ENCODE data around the gene PUM2. TPM values are rescaled to one million over a fixed set of nuclear protein-coding genes. Genes with fewer than 3 reads are reported as not detected.

PUM2 gene
- total and polyA plus RNA-seq, 2 of the 13 experiments (the other 11 are each of a cell fraction or from before 2014, with no cell fraction given) = 69.6 to 69.8 TPM

- no peak for TF ChIP-seq MBD4 (IDR thresholded peaks at IDR 0.05; ENCODE audit: borderline replicate concordance, low read length)
- peak; percentile 95 for TF ChIP-seq SPEN (CRISPR knock-in tag; IDR thresholded peaks at IDR 0.05; ENCODE audit: low read depth)
- no peak for TF ChIP-seq HNF1A (IDR thresholded peaks at IDR 0.05; ENCODE audit: low read depth)
- no peak; the same call in 1 of the 2 replicates for TF ChIP-seq HNF1A (CRISPR knock-in tag; IDR thresholded peaks at IDR 0.05; ENCODE audit: borderline replicate concordance)
- peak in 1 of 2 experiments; percentile 81; a peak in 2 of 4 replicates for TF ChIP-seq KLF16 (CRISPR knock-in tag; IDR thresholded peaks at IDR 0.05)
- 0 out of 2 replicates have a peak, but pooled peaks have one; percentile 14 for TF ChIP-seq ZNF225 (CRISPR knock-in tag; IDR thresholded peaks at IDR 0.05)
- TF ChIP-seq ETS1 (CRISPR knock-in tag; IDR thresholded peaks at IDR 0.05) = no peak
- TF ChIP-seq KDM4B (CRISPR knock-in tag; IDR thresholded peaks at IDR 0.05) = no peak
- peak; percentile 97 for TF ChIP-seq ZHX1 (CRISPR knock-in tag; IDR thresholded peaks at IDR 0.05; ENCODE audit: low read depth)
- peak; percentile 80 for TF ChIP-seq RCOR2 (CRISPR knock-in tag; IDR thresholded peaks at IDR 0.05)
- TF ChIP-seq SNRNP70 (IDR thresholded peaks at IDR 0.05; ENCODE audit: low read depth, low read length) = no peak
- no peak for TF ChIP-seq ZC3H13 (CRISPR knock-in tag; IDR thresholded peaks at IDR 0.05)
- TF ChIP-seq ZNF674 (CRISPR knock-in tag; IDR thresholded peaks at IDR 0.05; ENCODE audit: low read depth) = no peak
- 0 out of 2 replicates have a peak, but pooled peaks have one; percentile 89 for TF ChIP-seq ZNF761 (CRISPR knock-in tag; conservative IDR thresholded peaks at IDR 0.05)
- no peak for TF ChIP-seq MAF1 (CRISPR knock-in tag; IDR thresholded peaks at IDR 0.05; ENCODE audit: borderline replicate concordance)
- no peak for TF ChIP-seq HOXA7 (CRISPR knock-in tag; IDR thresholded peaks at IDR 0.05)
- TF ChIP-seq FOXO4 (CRISPR knock-in tag; conservative IDR thresholded peaks at IDR 0.05) = no peak
- TF ChIP-seq KAT8 (CRISPR knock-in tag; IDR thresholded peaks at IDR 0.05) = peak; percentile 55
- no peak for TF ChIP-seq ZNF878 (CRISPR knock-in tag; IDR thresholded peaks at IDR 0.05)
- peak; percentile 53; the same call in 1 of the 2 replicates for TF ChIP-seq ZNF724P (CRISPR knock-in tag; IDR thresholded peaks at IDR 0.05; ENCODE audit: borderline replicate concordance)
Observed at GRCh38 chr2:20215183-20216040, 135.2 kb downstream of the PUM2 start (continued).
